Ishikawa (cell line): ENCODE results near the gene MACROD2.

ENCODE experiments used
- CEBPB ChIP-seq: IDR thresholded peaks from 2 replicates; pipeline ENCODE4 v1.6.1; 2012
- CREB1 ChIP-seq: IDR thresholded peaks from 2 replicates; pipeline ENCODE4 v1.6.1; 2012; ENCODE audit warnings: low read depth
- EGR1 ChIP-seq: IDR thresholded peaks from 2 replicates; pipeline ENCODE4 v1.6.1; 2012
- EP300 ChIP-seq: IDR thresholded peaks from 2 replicates; pipeline ENCODE4 v1.6.1; 2012; ENCODE audit warnings: borderline replicate concordance
- FOXM1 ChIP-seq: IDR thresholded peaks from 2 replicates; pipeline ENCODE4 v1.6.1; 2012; ENCODE audit warnings: low read depth, borderline replicate concordance
- MAX ChIP-seq: IDR thresholded peaks from 2 replicates; pipeline ENCODE4 v1.6.1; 2012
- NFIC ChIP-seq: IDR thresholded peaks from 2 replicates; pipeline ENCODE4 v1.6.1; 2012
- RAD21 ChIP-seq: IDR thresholded peaks from 2 replicates; pipeline ENCODE4 v1.6.1; 2012; ENCODE audit warnings: low read depth
- REST ChIP-seq: IDR thresholded peaks from 2 replicates; pipeline ENCODE4 v1.6.1; 2012; ENCODE audit warnings: low read depth, mild to moderate bottlenecking
- TAF1 ChIP-seq: IDR thresholded peaks from 2 replicates; pipeline ENCODE4 v1.6.1; 2012; ENCODE audit warnings: low read depth, mild to moderate bottlenecking
- TCF12 ChIP-seq: IDR thresholded peaks from 2 replicates; pipeline ENCODE4 v1.6.1; 2012; ENCODE audit warnings: low read depth
- TEAD4 ChIP-seq: IDR thresholded peaks from 2 replicates; pipeline ENCODE4 v1.6.1; 2012
- YY1 ChIP-seq: IDR thresholded peaks from 2 replicates; pipeline ENCODE4 v1.6.1; 2012; ENCODE audit warnings: low read depth
- ZBTB7A ChIP-seq: IDR thresholded peaks from 2 replicates; pipeline ENCODE4 v1.6.1; 2012; ENCODE audit warnings: low read depth
- TF ChIP-seq, protein P1 (sequence below): IDR thresholded peaks from 2 replicates; pipeline ENCODE4 v1.6.1; 2012

Gene MACROD2

GRCh38 chr20:14012671-14013070, 17.4 kb downstream of the MACROD2 start:
- TF ChIP-seq REST (no peak), TAF1 (no peak)

DNA sequence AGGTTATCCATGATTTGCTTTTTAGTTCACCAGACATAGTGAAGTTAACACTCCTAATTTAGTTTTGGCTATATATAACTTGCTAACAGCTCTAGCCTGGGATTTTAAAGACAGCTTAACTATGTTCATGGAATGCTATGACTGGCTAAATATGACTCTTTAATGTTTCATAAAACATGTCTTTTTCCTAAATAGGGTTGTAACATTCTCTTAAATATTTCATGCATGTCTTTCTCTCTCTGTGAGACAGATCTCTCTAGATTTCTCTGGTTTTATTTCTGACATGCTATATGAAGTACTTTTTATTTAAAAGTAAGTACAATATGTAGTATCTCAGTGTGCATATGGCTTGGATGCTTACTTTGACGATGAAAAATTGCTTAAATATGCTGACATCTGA, 35.7 kb downstream of the MACROD2 start:
- TF ChIP-seq CEBPB = no peak
- TF ChIP-seq YY1 = no peak
- no peak for TF ChIP-seq TEAD4
- TF ChIP-seq MAX = no peak
- TF ChIP-seq RAD21 = no peak
- no peak for TF ChIP-seq FOXM1
- TF ChIP-seq TAF1 = no peak
- no peak for TF ChIP-seq ZBTB7A
- no peak for TF ChIP-seq REST
- TF ChIP-seq TCF12 = no peak
- TF ChIP-seq, protein P1, sequence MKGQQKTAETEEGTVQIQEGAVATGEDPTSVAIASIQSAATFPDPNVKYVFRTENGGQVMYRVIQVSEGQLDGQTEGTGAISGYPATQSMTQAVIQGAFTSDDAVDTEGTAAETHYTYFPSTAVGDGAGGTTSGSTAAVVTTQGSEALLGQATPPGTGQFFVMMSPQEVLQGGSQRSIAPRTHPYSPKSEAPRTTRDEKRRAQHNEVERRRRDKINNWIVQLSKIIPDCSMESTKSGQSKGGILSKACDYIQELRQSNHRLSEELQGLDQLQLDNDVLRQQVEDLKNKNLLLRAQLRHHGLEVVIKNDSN = no peak
- no peak for TF ChIP-seq EGR1

DNA sequence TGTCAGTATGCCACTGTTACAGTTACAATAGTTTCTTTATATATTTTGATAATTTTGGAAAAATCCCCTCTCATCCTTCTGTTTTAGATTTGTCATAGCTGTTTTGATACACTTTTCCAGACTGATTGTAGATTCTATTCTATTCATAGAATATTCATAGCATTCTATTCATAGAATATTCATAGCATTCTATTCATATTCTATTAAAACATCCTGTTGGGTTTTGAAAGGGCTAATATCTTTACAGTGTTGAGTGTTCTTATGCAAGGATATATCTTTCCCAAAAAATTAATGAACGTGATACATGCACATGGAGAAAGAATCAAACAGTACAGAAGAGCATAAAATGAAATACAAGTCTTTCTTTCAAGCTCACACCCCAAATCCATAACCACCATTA, 38.0 kb downstream of the MACROD2 start:
- TF ChIP-seq TAF1 (no peak), YY1 (no peak), ZBTB7A (no peak), TCF12 (no peak), NFIC (no peak), CREB1 (no peak), REST (no peak), MAX (no peak), FOXM1 (no peak), EGR1 (no peak), EP300 (no peak), TEAD4 (no peak), RAD21 (no peak), CEBPB (no peak)
- TF ChIP-seq, protein P1 = no peak

DNA sequence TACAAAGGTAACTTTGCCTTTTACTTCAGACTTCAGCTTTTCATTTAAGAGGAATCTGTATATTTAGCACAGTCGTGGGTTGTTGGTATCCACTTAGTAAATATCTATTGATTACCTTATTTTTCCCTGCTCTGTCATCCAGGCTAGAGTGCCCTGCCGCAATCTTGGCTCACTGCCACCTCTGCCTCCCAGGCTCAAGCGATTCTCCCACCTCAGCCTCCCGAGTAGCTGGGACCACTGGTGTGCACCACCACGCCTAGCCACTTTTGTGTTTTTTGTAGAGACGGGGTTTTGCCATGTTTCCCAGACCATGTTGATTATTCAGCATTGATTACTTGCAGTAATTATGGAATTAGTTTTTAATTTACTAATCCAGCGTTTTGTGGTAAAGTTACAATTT, 41.3 kb downstream of the MACROD2 start:
- no peak for TF ChIP-seq TAF1
- TF ChIP-seq CEBPB = no peak
- no peak for TF ChIP-seq MAX
- TF ChIP-seq REST = no peak
- no peak for TF ChIP-seq FOXM1
- no peak for TF ChIP-seq TCF12
- no peak for TF ChIP-seq EP300
- no peak for TF ChIP-seq EGR1
- no peak for TF ChIP-seq CREB1
- TF ChIP-seq ZBTB7A = no peak
- TF ChIP-seq, protein P1 = no peak
- TF ChIP-seq YY1 = no peak
- no peak for TF ChIP-seq RAD21
- no peak for TF ChIP-seq TEAD4
- TF ChIP-seq NFIC = no peak
